Uterus (tissue), 2 donors: ENCODE measurements around the gene GALNTL6.

Experiments used
- POLR2A ChIP-seq, 2 donors: fragments of 450-650 bp; IDR thresholded peaks; one replicate each; pipeline ENCODE4 v1.6.1; 2016; ENCODE audit warnings: antibody characterized with exemption in 2 of 2, mild to moderate bottlenecking in 1 of 2, moderate library complexity in 1 of 2
- TF ChIP-seq, protein P1 (sequence below), 4 experiments: fragments of 200-600 bp in 2 of 4; fragments of 450-650 bp in 2 of 4; sonication (generic) in 2 of 4; IDR thresholded peaks; one replicate each; pipeline ENCODE4 v1.5.1; 2016 to 2019; ENCODE audit warnings: antibody characterized with exemption in 4 of 4, mild to moderate bottlenecking in 2 of 4, moderate library complexity in 1 of 4

DNA sequence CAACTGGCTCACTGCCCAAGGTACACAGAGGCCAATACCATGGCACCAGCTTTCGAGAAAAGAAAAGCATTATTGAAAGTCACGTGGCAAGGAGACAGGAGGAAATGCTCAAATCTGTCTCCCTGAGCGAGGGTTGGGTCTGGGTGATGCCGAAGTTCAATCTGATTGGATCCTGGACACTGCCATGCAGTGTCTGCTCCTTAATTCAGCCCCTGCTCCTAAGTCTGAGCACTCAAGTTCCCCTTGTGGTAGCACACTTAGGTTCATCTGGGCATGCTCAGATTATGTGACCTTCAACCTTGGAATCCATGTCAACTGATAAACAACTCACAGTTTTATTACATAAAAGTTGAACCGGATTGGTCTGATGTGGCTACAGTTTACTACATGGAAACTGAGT lies 842.9 kb downstream of the GALNTL6 start:
- TF ChIP-seq, protein P1, sequence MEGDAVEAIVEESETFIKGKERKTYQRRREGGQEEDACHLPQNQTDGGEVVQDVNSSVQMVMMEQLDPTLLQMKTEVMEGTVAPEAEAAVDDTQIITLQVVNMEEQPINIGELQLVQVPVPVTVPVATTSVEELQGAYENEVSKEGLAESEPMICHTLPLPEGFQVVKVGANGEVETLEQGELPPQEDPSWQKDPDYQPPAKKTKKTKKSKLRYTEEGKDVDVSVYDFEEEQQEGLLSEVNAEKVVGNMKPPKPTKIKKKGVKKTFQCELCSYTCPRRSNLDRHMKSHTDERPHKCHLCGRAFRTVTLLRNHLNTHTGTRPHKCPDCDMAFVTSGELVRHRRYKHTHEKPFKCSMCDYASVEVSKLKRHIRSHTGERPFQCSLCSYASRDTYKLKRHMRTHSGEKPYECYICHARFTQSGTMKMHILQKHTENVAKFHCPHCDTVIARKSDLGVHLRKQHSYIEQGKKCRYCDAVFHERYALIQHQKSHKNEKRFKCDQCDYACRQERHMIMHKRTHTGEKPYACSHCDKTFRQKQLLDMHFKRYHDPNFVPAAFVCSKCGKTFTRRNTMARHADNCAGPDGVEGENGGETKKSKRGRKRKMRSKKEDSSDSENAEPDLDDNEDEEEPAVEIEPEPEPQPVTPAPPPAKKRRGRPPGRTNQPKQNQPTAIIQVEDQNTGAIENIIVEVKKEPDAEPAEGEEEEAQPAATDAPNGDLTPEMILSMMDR (IDR thresholded peaks at IDR 0.05) = no peak
- TF ChIP-seq POLR2A (IDR thresholded peaks at IDR 0.05) = no peak
